Fibroblast of pulmonary artery (primary cell): ENCODE data around the gene SYNJ2.

Experiments used
- DNase-seq: peaks from one replicate; pipeline ENCODE4 v3.0.0-alpha.2; 2010; ENCODE audit warnings: low read depth
- H3K4me3 ChIP-seq: replicated peaks from 2 replicates; pipeline ENCODE4 v1.5.1; 2011; ENCODE audit warnings: low read depth, mild to moderate bottlenecking, control low read depth, low read length, moderate library complexity
- CTCF ChIP-seq: IDR thresholded peaks from 2 replicates; pipeline ENCODE4 v1.5.1; 2011; ENCODE audit warnings: mild to moderate bottlenecking, control low read depth, low read length, inconsistent platforms; ENCODE audit errors: missing control alignments

The SYNJ2 gene

DNA sequence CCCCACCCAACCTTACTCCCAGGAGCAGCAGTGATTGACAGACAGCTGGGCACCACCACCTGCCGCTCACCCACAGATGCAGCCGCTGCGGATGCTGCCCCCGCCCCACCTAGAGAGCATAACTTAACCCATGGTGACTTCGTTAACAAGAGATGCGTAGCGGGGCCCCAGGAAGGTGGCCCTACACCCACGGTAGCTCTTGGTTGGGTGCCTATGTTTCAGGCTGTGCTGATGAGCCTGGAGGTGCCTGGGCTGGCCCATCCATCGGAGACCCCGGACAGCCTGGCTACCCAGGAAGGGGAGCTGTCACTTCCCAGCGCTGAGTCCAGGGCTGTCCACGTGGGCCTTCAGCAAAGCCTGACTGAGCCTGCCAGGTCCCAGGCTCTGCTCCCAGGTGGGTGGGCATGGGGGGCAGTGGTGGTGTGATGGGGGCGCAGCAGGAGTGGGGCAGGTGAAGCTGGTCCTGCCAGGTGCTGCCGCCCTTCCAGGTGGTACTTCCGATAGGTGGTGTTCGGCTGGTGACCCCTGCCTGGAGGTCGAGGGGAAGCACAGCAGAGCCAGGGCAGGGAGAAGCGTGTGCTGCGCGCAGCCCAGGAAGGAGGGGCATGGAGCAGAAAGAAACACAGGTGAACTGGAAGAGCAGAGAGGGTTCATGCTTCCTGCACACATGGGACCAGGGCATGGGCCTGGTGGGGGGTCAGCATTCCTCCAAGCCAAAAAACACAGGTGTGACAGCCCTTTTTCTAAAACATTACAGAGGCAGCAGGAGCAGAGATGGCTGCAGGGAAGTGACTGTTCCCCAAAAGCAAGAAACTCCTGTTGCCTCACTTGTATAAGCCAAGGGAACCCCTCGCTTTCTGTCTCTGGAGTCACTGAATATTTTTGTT lies 56.9 kb downstream of the SYNJ2 start:
- no peak for DNase-seq
- TF ChIP-seq CTCF = no peak
- no peak overlapping the region for H3K4me3 ChIP-seq

DNA sequence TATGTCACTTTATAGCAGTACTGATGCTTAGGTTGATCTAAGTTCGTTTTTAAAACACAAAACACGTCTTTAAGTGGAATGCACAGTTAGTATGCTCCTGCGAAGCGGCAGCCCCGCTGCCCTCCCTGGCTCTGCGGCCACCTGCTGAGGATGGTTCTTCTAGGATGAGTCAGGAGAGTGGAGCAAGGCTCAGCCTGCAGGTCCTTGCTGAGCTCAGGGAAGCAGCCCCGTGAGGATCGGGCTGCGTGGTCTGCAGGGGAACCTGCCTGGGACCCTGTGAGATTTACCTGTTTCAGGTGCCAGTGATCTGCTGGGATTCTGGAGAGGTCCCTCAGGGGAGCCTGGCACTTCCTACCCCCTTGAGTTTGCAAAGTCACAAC lies 57.5 kb downstream of the SYNJ2 start:
- DNase-seq = no peak
- no peak for TF ChIP-seq CTCF
- H3K4me3 ChIP-seq = no peak overlapping the region

DNA sequence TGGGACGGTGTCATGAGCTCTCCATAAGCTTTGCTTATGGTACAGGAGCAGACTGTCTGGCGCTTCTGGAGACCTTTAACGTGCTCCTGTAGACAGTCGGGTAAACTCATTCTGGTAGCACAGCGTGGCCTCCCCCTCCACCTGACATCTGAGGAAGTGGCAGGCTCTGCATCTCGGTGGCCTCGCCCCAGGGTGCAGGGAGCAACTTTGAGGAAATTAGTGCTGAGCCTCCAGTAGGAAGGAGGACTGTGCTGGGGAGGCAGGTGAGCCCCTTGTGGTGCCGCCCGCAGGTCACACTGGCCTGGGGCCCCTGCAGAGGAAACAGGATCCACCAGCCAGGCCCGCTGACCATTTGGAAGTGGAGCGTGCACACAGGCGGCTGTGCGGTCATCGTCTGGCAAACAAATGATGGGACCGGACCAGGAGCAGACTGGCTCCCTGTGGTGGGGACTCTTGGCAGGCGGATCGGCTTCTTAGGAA lies 57.9 kb downstream of the SYNJ2 start:
- TF ChIP-seq CTCF = no peak
- DNase-seq = no peak
- no peak overlapping the region for H3K4me3 ChIP-seq

GRCh38 chr6:158040051-158040803 lies 58.6 kb downstream of the SYNJ2 start:
- no peak for TF ChIP-seq CTCF

GRCh38 chr6:158040804-158041347 lies 59.2 kb downstream of the SYNJ2 start:
- peak; percentile 88 for DNase-seq
- no peak overlapping the region for H3K4me3 ChIP-seq
- no peak for TF ChIP-seq CTCF

More at GRCh38 chr6:158040051-158040803, 58.6 kb downstream of the SYNJ2 start:
- DNase-seq = peak; percentile 98
- no peak overlapping the region for H3K4me3 ChIP-seq

DNA sequence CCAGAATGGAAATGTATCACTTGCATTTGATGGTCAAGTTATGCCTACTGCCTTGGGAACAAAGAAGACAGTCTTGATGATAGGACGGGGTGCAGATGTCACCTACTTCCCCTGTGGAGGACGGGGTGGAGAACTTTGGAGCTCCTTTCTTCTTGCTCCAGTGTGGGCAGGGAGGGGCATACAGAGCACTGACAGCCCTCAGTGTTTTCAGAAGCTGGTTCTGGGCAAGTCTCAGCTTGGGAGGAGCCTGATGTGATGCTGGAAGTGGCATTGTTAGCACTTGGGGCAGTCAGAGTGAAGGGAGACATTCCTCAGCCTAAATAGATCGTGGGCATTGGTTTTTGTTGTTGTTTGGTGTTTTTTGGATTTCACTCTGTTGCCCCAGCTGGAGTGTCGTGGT lies 59.7 kb downstream of the SYNJ2 start:
- no peak overlapping the region for H3K4me3 ChIP-seq
- TF ChIP-seq CTCF = no peak
- DNase-seq = peak; percentile 26
